ENCODE measurements around the gene MYO1B.

The MYO1B gene

DNA sequence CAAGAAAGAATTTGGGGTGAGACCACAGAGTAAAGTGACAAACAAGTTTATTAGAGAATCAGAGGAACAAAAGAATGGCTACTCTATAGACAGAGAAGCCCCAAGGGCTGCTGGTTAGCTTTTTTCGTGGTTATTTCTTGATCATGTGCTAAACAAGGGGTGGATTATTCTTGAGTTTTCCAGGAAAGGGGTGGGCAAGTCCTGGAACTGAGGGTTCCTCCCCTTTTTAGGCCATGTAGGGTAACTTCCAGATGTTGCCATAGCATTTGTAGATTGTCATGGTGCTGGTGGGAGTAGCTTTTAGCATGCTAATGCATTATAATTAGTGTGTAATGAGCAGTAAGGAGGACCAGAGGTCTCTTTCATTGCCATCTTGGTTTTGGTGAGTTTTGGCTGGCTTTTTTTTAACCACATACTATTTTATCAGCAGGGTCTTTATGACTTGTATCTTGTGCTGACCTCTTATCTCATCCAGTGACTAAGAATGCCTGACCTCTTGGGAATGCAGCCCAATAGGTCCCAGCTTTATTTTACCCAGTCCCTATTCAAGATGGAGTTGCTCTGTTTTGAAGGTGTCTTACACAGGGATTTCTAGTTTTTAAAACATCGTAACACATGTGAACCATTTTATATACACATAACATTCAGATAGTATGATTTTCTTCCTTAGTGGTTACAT is 77.8 kb downstream of the MYO1B start:
- no peak overlapping the region for H3K4me3 ChIP-seq (ENCODE audit: low read depth, low read length)
- H3K4me1 ChIP-seq, result peaks cover 61% of the 10 kb centered on the region
- H3K9me3 ChIP-seq, result no peaks in the 10 kb centered on the region
- no peaks in the 10 kb centered on the region; the same call in 1 of the 2 replicates for H3K36me3 ChIP-seq
- no peak for DNase-seq
- H3K27me3 ChIP-seq, result no peaks in the 10 kb centered on the region
- TF ChIP-seq, protein P1, sequence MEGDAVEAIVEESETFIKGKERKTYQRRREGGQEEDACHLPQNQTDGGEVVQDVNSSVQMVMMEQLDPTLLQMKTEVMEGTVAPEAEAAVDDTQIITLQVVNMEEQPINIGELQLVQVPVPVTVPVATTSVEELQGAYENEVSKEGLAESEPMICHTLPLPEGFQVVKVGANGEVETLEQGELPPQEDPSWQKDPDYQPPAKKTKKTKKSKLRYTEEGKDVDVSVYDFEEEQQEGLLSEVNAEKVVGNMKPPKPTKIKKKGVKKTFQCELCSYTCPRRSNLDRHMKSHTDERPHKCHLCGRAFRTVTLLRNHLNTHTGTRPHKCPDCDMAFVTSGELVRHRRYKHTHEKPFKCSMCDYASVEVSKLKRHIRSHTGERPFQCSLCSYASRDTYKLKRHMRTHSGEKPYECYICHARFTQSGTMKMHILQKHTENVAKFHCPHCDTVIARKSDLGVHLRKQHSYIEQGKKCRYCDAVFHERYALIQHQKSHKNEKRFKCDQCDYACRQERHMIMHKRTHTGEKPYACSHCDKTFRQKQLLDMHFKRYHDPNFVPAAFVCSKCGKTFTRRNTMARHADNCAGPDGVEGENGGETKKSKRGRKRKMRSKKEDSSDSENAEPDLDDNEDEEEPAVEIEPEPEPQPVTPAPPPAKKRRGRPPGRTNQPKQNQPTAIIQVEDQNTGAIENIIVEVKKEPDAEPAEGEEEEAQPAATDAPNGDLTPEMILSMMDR (IDR thresholded peaks at IDR 0.05; ENCODE audit: low read depth, low read length), result no peak

DNA sequence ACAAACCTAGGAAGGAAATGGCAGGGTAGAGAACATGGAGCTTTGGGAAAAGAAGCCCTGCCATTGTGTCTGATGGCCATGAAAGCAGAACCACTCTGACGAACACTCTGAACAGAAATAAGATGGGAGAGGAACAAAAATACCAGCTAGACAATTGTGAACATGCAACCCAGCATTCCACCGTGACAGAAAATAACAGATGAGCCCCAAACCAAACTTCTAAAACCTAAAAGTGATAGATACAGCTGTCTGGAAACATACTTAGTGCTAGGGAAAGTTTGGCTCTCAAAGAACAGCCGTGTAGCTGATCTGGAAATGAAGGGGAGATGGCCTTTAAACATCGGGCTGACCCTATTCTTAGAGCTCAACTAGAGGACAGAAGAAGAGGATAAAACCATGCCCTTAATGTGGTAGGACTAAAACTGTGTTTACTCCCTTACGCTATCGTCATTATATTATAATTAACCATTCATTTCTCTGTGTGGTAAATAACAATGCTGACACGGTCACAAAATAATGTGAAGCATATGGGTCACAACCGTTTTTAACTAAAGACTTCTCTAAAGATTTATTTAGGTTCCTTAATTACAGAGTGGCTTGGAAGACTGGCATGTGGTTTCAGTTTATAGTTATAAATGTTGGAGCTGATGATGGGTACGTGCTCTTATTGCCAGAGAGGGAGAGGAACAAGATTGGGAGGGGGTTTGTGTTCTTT is 80.6 kb downstream of the MYO1B start:
- H3K4me1 ChIP-seq, result peaks cover 44% of the 10 kb centered on the region
- DNase-seq, result no peak
- H3K9me3 ChIP-seq, result no peaks in the 10 kb centered on the region
- H3K36me3 ChIP-seq, result peaks cover 12% of the 10 kb centered on the region
- H3K27me3 ChIP-seq, result no peaks in the 10 kb centered on the region
- H3K4me3 ChIP-seq (ENCODE audit: low read depth, low read length), result no peak overlapping the region
- TF ChIP-seq, protein P1 (IDR thresholded peaks at IDR 0.05; ENCODE audit: low read depth, low read length), result no peak

DNA sequence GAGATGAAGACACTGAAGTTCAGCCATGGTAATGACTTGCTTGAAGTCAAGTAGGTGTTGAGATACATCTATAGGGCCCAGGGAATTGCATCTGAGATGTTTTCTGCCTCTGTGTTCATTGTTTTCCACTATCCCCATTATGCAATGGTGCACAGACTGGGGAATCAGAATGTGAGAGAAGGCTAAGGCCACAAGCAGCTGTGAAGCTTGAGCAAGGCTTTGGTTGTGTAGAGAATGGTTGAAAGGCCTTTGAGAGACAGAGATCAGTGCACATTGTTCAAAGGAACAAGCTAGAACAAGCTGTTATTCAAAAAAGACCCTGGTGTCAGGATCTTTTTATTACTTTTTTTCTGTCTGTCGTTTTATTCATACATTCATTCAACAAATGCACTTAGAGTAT is 82.3 kb downstream of the MYO1B start:
- no peaks in the 10 kb centered on the region for H3K9me3 ChIP-seq
- H3K36me3 ChIP-seq, result peaks cover 24% of the 10 kb centered on the region

DNA sequence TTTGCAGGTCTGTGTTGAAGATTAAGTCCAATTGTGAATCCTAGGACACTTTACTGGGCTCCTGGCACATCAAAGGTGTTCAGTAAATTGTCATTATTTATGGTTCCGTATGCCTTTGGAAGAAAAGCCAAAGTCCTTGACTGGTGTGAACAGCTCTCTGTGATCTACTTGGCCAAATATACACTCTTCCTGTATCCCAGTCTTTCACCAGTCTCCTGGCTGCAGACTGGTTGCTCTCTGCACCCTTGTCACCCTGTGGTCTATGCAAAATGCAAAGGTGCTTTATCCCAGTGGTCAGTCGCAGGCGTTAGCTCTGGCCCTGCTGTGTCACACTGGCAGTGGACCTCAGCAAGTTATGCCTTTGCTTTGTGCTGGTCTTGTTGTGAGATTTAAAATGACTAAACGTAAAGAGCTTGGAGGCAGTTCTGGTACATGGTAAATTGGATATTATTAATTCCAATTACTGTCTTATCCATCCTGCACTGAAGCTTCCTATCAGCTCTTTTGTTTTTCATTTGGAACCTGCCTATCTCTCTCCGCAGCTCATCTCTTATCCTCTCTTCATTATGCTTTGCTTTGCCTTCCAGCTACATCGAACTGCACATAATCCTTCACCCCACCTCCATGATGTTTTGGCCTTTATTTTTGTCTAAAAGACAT is 83.1 kb downstream of the MYO1B start:
- peaks cover 28% of the 10 kb centered on the region for H3K36me3 ChIP-seq
- no peaks in the 10 kb centered on the region for H3K9me3 ChIP-seq
- peak overlapping the region; percentile 25 for H3K4me3 ChIP-seq (ENCODE audit: low read depth, low read length)
- no peaks in the 10 kb centered on the region for H3K27me3 ChIP-seq
- DNase-seq, result peak; percentile 17
- peaks cover 25% of the 10 kb centered on the region for H3K4me1 ChIP-seq
- TF ChIP-seq, protein P1 (IDR thresholded peaks at IDR 0.05; ENCODE audit: low read depth, low read length), result no peak

More for the DNA sequence above, 82.3 kb downstream of the MYO1B start:
- Histone ChIP-seq H3K4me3 (ENCODE audit: low read depth, low read length) (no peak overlapping the region), H3K4me1 (peaks cover 31% of the 10 kb centered on the region), H3K27me3 (no peaks in the 10 kb centered on the region)
- TF ChIP-seq, protein P1 (IDR thresholded peaks at IDR 0.05; ENCODE audit: low read depth, low read length), result no peak
- DNase-seq, result no peak

DNA sequence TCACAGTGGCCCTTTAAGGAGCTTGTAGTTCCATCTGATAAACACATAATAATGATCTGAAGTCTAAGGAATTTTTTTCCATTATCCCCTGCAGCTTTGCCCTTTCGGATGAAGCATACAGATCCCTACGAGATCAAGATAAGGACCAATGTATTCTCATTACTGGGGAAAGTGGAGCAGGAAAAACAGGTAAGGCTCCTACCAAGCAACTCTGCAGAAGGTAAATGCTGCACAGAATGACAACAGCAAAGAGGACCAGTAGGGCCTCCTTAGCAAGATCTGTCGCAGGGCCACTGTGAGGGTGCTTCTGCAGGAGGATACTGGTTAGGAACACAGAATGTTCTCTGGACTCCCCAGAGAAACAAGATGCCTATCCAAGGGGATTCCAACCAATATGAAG is 84.6 kb downstream of the MYO1B start:
- no peaks in the 10 kb centered on the region for H3K9me3 ChIP-seq

More for the DNA sequence above, 84.6 kb downstream of the MYO1B start:
- no peak overlapping the region for H3K4me3 ChIP-seq (ENCODE audit: low read depth, low read length)
- peaks cover 23% of the 10 kb centered on the region for H3K4me1 ChIP-seq
- H3K36me3 ChIP-seq, result peaks cover 37% of the 10 kb centered on the region
- H3K27me3 ChIP-seq, result no peaks in the 10 kb centered on the region
- TF ChIP-seq, protein P1 (IDR thresholded peaks at IDR 0.05; ENCODE audit: low read depth, low read length), result no peak
- no peak for DNase-seq

Data from BE2C (cell line).